ENCODE measurements around the gene SLC27A1.
"Not testable (repeated sequence)": the region's sequence is repeated elsewhere in the genome, so short reads cannot be mapped to it uniquely, and the experiment has no call there.

The SLC27A1 gene

GRCh38 chr19:17455308-17456123 lies 14.8 kb upstream of the SLC27A1 start:
- FAIRE-seq: no peak
- no peak for DNase-seq (ENCODE audit: insufficient read length, low spot score)

GRCh38 chr19:17456127-17456526 lies 14.2 kb upstream of the SLC27A1 start:
- FAIRE-seq (no peak), DNase-seq (ENCODE audit: insufficient read length, low spot score) (no peak)

GRCh38 chr19:17457616-17458015 lies 12.7 kb upstream of the SLC27A1 start:
- DNase-seq (ENCODE audit: insufficient read length, low spot score): no peak
- FAIRE-seq: no peak

GRCh38 chr19:17458970-17459369 lies 11.4 kb upstream of the SLC27A1 start:
- DNase-seq (ENCODE audit: insufficient read length, low spot score): no peak
- no peak for FAIRE-seq

- FAIRE-seq (no peak), DNase-seq (ENCODE audit: insufficient read length, low spot score) (no peak)
These were observed 9.7 kb upstream of the SLC27A1 start, which contains the start of gene NXNL1 for GRCh38 chr19:17460372-17461230. NXNL1 (minus strand) TSS chr19:17460926; CDS start chr19:17460869, 57 bp downstream.

GRCh38 chr19:17466487-17466850 lies 3.9 kb upstream of the SLC27A1 start:
- no peak for FAIRE-seq

GRCh38 chr19:17467471-17468301 lies 2.6 kb upstream of the SLC27A1 start:
- no peak for DNase-seq (ENCODE audit: insufficient read length, low spot score)
- FAIRE-seq: no peak

More at GRCh38 chr19:17466487-17466850, 3.9 kb upstream of the SLC27A1 start:
- DNase-seq (ENCODE audit: insufficient read length, low spot score): no peak

- DNase-seq (ENCODE audit: insufficient read length, low spot score) (no peak), FAIRE-seq (no peak)
These were observed 1.8 kb upstream of the SLC27A1 start for GRCh38 chr19:17468302-17469091.

GRCh38 chr19:17469092-17469480 lies 1.2 kb upstream of the SLC27A1 start:
- FAIRE-seq (no peak), DNase-seq (ENCODE audit: insufficient read length, low spot score) (no peak)

GRCh38 chr19:17469481-17470067 lies 750 bp upstream of the SLC27A1 start:
- DNase-seq (ENCODE audit: insufficient read length, low spot score) (peak; percentile 88), FAIRE-seq (peak; percentile 89)

GRCh38 chr19:17471410-17472125 lies 1.2 kb downstream of the SLC27A1 start:
- no peak for FAIRE-seq
- no peak for DNase-seq (ENCODE audit: insufficient read length, low spot score)

- peak; percentile 88 for FAIRE-seq
- peak; percentile 55 for DNase-seq (ENCODE audit: insufficient read length, low spot score)
These were observed 2.7 kb downstream of the SLC27A1 start for GRCh38 chr19:17473041-17473440.

- not testable (repeated sequence) for FAIRE-seq; DNase-seq (ENCODE audit: insufficient read length, low spot score)
These were observed 4.8 kb downstream of the SLC27A1 start for GRCh38 chr19:17475011-17475540.

GRCh38 chr19:17475541-17476115 lies 5.3 kb downstream of the SLC27A1 start:
- FAIRE-seq (peak; percentile 51), DNase-seq (ENCODE audit: insufficient read length, low spot score) (no peak)

GRCh38 chr19:17479325-17479791 lies 9.0 kb downstream of the SLC27A1 start:
- DNase-seq (ENCODE audit: insufficient read length, low spot score): no peak
- FAIRE-seq: no peak

GRCh38 chr19:17481986-17482385 lies 11.7 kb downstream of the SLC27A1 start:
- DNase-seq (ENCODE audit: insufficient read length, low spot score) (no peak), FAIRE-seq (no peak)

- FAIRE-seq: peak; percentile 72
- DNase-seq (ENCODE audit: insufficient read length, low spot score): no peak
These were observed 12.7 kb downstream of the SLC27A1 start for GRCh38 chr19:17482877-17483604.

- FAIRE-seq: no peak
- DNase-seq (ENCODE audit: insufficient read length, low spot score): no peak
These were observed 13.3 kb downstream of the SLC27A1 start for GRCh38 chr19:17483605-17484002.
